ENCODE data around the gene SULT2B1.
"Not testable (repeated sequence)": the region's sequence is repeated elsewhere in the genome, so short reads cannot be mapped to it uniquely, and the experiment has no call there.

Gene SULT2B1

GRCh38 chr19:48530066-48530720 is 21.8 kb upstream of the SULT2B1 start:
- no peak for DNase-seq

- no peak for DNase-seq
These were observed 21.2 kb upstream of the SULT2B1 start for GRCh38 chr19:48530770-48531169.

GRCh38 chr19:48533770-48534169 is 18.2 kb upstream of the SULT2B1 start:
- no peak for DNase-seq

GRCh38 chr19:48537541-48537940 is 14.4 kb upstream of the SULT2B1 start:
- DNase-seq, result no peak

GRCh38 chr19:48538057-48538456 is 13.9 kb upstream of the SULT2B1 start:
- DNase-seq, result not testable (repeated sequence)

- DNase-seq, result peak; percentile 96
These were observed 12.4 kb upstream of the SULT2B1 start for GRCh38 chr19:48539503-48540096.

- peak; percentile 35 for DNase-seq
These were observed 11.9 kb upstream of the SULT2B1 start for GRCh38 chr19:48540110-48540509.

- no peak for DNase-seq
These were observed 10.2 kb upstream of the SULT2B1 start for GRCh38 chr19:48541813-48542212.

- DNase-seq, result no peak
These were observed 8.8 kb upstream of the SULT2B1 start for GRCh38 chr19:48543121-48543710.

GRCh38 chr19:48544856-48545750 is 6.9 kb upstream of the SULT2B1 start:
- DNase-seq, result no peak

GRCh38 chr19:48547722-48548121 is 4.2 kb upstream of the SULT2B1 start:
- no peak for DNase-seq

- no peak for DNase-seq
These were observed 3.6 kb upstream of the SULT2B1 start for GRCh38 chr19:48548253-48548911.

GRCh38 chr19:48549380-48549779 is 2.6 kb upstream of the SULT2B1 start:
- no peak for DNase-seq

GRCh38 chr19:48552406-48553322 is 692 bp downstream of the SULT2B1 start:
- DNase-seq, result no peak

- no peak for DNase-seq
These were observed 1.9 kb downstream of the SULT2B1 start for GRCh38 chr19:48553676-48554384.

- DNase-seq, result no peak
These were observed 2.6 kb downstream of the SULT2B1 start for GRCh38 chr19:48554385-48555091.

GRCh38 chr19:48556163-48556562 is 4.2 kb downstream of the SULT2B1 start:
- no peak for DNase-seq

- DNase-seq, result no peak
These were observed 4.9 kb downstream of the SULT2B1 start for GRCh38 chr19:48556825-48557224.

- DNase-seq, result no peak
These were observed 6.2 kb downstream of the SULT2B1 start for GRCh38 chr19:48558018-48558684.

GRCh38 chr19:48560095-48560530 is 8.1 kb downstream of the SULT2B1 start:
- no peak for DNase-seq
